ENCODE results near the gene AKIRIN2. TPM values are rescaled to one million over a fixed set of nuclear protein-coding genes. Genes with fewer than 3 reads are reported as not detected.

Gene AKIRIN2
- total RNA-seq, 1 donor from 2014 or later, result 76.4 TPM

DNA sequence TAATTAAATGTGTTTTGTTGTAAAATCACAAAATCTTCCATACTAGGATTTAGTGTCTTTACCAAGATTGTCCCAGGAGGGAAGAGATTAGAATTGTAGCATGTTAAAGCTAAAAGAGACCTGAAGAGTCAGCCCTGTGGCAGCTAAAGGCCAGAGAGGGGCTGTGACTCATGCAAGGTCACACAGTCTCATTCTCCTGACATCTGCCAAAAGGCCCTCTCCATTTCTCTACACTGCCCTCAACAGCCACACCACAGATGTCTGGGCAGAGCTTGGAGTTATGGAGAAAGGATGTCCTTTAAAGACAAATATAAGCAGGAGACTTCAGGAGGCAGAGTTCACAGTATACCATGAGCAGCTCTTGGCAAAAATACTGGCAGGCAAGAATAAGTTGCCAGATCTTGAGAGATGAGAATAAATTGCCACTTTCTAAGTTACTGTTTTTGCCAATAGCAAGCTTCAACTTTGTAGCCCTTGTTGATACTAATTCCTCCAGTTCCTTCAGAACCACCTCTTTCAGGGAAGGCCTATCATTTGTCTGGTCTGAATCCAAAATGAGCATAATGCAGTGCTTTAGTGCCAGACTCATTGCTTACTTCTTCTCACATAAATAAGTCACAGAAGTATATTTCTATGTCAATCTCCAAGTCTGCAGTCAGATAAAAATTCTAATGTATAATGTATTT lies 41.7 kb downstream of the AKIRIN2 start:
- POLR2A ChIA-PET, result interaction anchor here (0.6 kb wide), 1 partner anchor 469 kb away, joined by 3 read pairs; no protein-coding TSS in a partner anchor
- H3K36me3 Mint-ChIP-seq (ENCODE audit: low read depth), result peaks cover 52% of the 10 kb centered on the region

GRCh38 chr6:87658516-87658915 lies 43.5 kb downstream of the AKIRIN2 start:
- H3K9me3 Mint-ChIP-seq, result no peaks in the 10 kb centered on the region
- DNase-seq, result no peak
- TF ChIP-seq, protein P1, sequence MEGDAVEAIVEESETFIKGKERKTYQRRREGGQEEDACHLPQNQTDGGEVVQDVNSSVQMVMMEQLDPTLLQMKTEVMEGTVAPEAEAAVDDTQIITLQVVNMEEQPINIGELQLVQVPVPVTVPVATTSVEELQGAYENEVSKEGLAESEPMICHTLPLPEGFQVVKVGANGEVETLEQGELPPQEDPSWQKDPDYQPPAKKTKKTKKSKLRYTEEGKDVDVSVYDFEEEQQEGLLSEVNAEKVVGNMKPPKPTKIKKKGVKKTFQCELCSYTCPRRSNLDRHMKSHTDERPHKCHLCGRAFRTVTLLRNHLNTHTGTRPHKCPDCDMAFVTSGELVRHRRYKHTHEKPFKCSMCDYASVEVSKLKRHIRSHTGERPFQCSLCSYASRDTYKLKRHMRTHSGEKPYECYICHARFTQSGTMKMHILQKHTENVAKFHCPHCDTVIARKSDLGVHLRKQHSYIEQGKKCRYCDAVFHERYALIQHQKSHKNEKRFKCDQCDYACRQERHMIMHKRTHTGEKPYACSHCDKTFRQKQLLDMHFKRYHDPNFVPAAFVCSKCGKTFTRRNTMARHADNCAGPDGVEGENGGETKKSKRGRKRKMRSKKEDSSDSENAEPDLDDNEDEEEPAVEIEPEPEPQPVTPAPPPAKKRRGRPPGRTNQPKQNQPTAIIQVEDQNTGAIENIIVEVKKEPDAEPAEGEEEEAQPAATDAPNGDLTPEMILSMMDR (IDR thresholded peaks at IDR 0.05), result no peak
- CTCF ChIA-PET, result no interaction called here
- ATAC-seq (ENCODE audit: low read depth), result no peak
- peaks cover 58% of the 10 kb centered on the region for H3K36me3 Mint-ChIP-seq (ENCODE audit: low read depth)
- intact Hi-C loops (cut with micrococcal nuclease), result no loop called here
- H3K27me3 Mint-ChIP-seq, result no peaks in the 10 kb centered on the region
- POLR2A ChIA-PET, result interaction anchor here (0.7 kb wide), 1 partner anchor 506 kb away, joined by 3 read pairs; no protein-coding TSS in a partner anchor
- H3K4me1 Mint-ChIP-seq, result peaks cover 13% of the 10 kb centered on the region
- no peak overlapping the region for H3K27ac Mint-ChIP-seq
- H3K4me3 Mint-ChIP-seq, result no peak overlapping the region

More for the DNA sequence above, 41.7 kb downstream of the AKIRIN2 start:
- Mint-ChIP-seq H3K4me1 (peaks cover 13% of the 10 kb centered on the region), H3K27me3 (no peaks in the 10 kb centered on the region), H3K27ac (no peak overlapping the region), H3K4me3 (no peak overlapping the region), H3K9me3 (no peaks in the 10 kb centered on the region)
- ATAC-seq (ENCODE audit: low read depth) (no peak), DNase-seq (no peak)
- TF ChIP-seq, protein P1 (IDR thresholded peaks at IDR 0.05), result no peak
- intact Hi-C loops (cut with micrococcal nuclease), result loop anchor here (10.0 kb wide), 1 partner anchor 1214 kb away; no protein-coding TSS in a partner anchor
- CTCF ChIA-PET, result no interaction called here

GRCh38 chr6:87656857-87657256 lies 45.2 kb downstream of the AKIRIN2 start:
- DNase-seq (no peak), ATAC-seq (ENCODE audit: low read depth) (no peak)
- no peak overlapping the region for H3K4me3 Mint-ChIP-seq
- intact Hi-C loops (cut with micrococcal nuclease), result no loop called here
- H3K4me1 Mint-ChIP-seq, result peaks cover 13% of the 10 kb centered on the region
- no peaks in the 10 kb centered on the region for H3K9me3 Mint-ChIP-seq
- peaks cover 61% of the 10 kb centered on the region for H3K36me3 Mint-ChIP-seq (ENCODE audit: low read depth)
- H3K27ac Mint-ChIP-seq, result no peak overlapping the region
- CTCF ChIA-PET, result no interaction called here
- POLR2A ChIA-PET, result no interaction called here
- TF ChIP-seq, protein P1 (IDR thresholded peaks at IDR 0.05), result no peak
- no peaks in the 10 kb centered on the region for H3K27me3 Mint-ChIP-seq

- TF ChIP-seq, protein P1 (IDR thresholded peaks at IDR 0.05), result no peak
- peaks cover 13% of the 10 kb centered on the region for H3K4me1 Mint-ChIP-seq
- intact Hi-C loops (cut with micrococcal nuclease), result no loop called here
- no peaks in the 10 kb centered on the region for H3K27me3 Mint-ChIP-seq
- ChIA-PET POLR2A (no interaction called here), CTCF (no interaction called here)
- no peak overlapping the region for H3K27ac Mint-ChIP-seq
- ATAC-seq (ENCODE audit: low read depth) (no peak), DNase-seq (no peak)
- peaks cover 61% of the 10 kb centered on the region for H3K36me3 Mint-ChIP-seq (ENCODE audit: low read depth)
- no peaks in the 10 kb centered on the region for H3K9me3 Mint-ChIP-seq
- H3K4me3 Mint-ChIP-seq, result no peak overlapping the region
These were observed 46.2 kb downstream of the AKIRIN2 start for GRCh38 chr6:87655824-87656223.

- ChIA-PET CTCF (no interaction called here), POLR2A (no interaction called here)
- no peaks in the 10 kb centered on the region for H3K9me3 Mint-ChIP-seq
- DNase-seq (no peak), ATAC-seq (ENCODE audit: low read depth) (no peak)
- H3K27ac Mint-ChIP-seq, result no peak overlapping the region
- TF ChIP-seq, protein P1 (IDR thresholded peaks at IDR 0.05), result no peak
- H3K36me3 Mint-ChIP-seq (ENCODE audit: low read depth), result peaks cover 60% of the 10 kb centered on the region
- peaks cover 13% of the 10 kb centered on the region for H3K4me1 Mint-ChIP-seq
- intact Hi-C loops (cut with micrococcal nuclease), result no loop called here
- H3K4me3 Mint-ChIP-seq, result no peak overlapping the region
- H3K27me3 Mint-ChIP-seq, result no peaks in the 10 kb centered on the region
These were observed 47.1 kb downstream of the AKIRIN2 start for GRCh38 chr6:87654875-87655454.

Measured in activated B cell treated with CpG ODN at 0.5 μM for 24 hours (primary cell).